SKM-1 treated with dmso at 0.1 percent for 144 hours (cell line): ENCODE data around the gene PNMA6E.

Experiments used
- DNase-seq: peaks from one replicate; lab custom pipeline; 2025; ENCODE audit not compliant: unreplicated experiment; lab: John Stamatoyannopoulos, UW

The PNMA6E gene

GRCh38 chrX:153401133-153401764 lies at the start of gene PNMA6E:
TSS of gene PNMA6E (minus strand) at chrX:153401350. CDS start at chrX:153398849, 2,501 bp downstream.
- no peak for DNase-seq

- DNase-seq: no peak
These were observed 49.8 kb upstream of the PNMA6E start for GRCh38 chrX:153450949-153451277.

- DNase-seq: no peak
These were observed 49.2 kb upstream of the PNMA6E start for GRCh38 chrX:153450114-153450948.

- DNase-seq: no peak
These were observed 48.4 kb upstream of the PNMA6E start for GRCh38 chrX:153449368-153450113.

GRCh38 chrX:153448556-153449367 lies 47.6 kb upstream of the PNMA6E start:
- no peak for DNase-seq

GRCh38 chrX:153447581-153447960 lies 46.4 kb upstream of the PNMA6E start:
- no peak for DNase-seq

- no peak for DNase-seq
These were observed 45.9 kb upstream of the PNMA6E start for GRCh38 chrX:153446950-153447580.

GRCh38 chrX:153446636-153446936 lies 45.4 kb upstream of the PNMA6E start:
- DNase-seq: no peak

GRCh38 chrX:153445856-153446635 lies 44.9 kb upstream of the PNMA6E start, which contains the start of gene TREX2:
TSS of gene TREX2 (minus strand) at chrX:153446056. CDS start at chrX:153445430, 626 bp downstream.
- no peak for DNase-seq

- no peak for DNase-seq
These were observed 44.1 kb upstream of the PNMA6E start for GRCh38 chrX:153445106-153445855.

GRCh38 chrX:153444333-153445011 lies 43.3 kb upstream of the PNMA6E start:
- no peak for DNase-seq

- no peak for DNase-seq
These were observed 42.6 kb upstream of the PNMA6E start for GRCh38 chrX:153443476-153444332.

GRCh38 chrX:153442463-153442862 lies 41.3 kb upstream of the PNMA6E start:
- no peak for DNase-seq

- no peak for DNase-seq
These were observed 40.8 kb upstream of the PNMA6E start for GRCh38 chrX:153441981-153442380.

GRCh38 chrX:153441296-153441695 lies 40.1 kb upstream of the PNMA6E start:
- DNase-seq: no peak

- no peak for DNase-seq
These were observed 39.5 kb upstream of the PNMA6E start for GRCh38 chrX:153440556-153441135.

GRCh38 chrX:153439977-153440376 lies 38.8 kb upstream of the PNMA6E start:
- DNase-seq: no peak
